HG02798 (cell line): ENCODE results near the gene PLA2G6.
"Not testable (repeated sequence)": the region's sequence is repeated elsewhere in the genome, so short reads cannot be mapped to it uniquely, and the experiment has no call there.

Experiments
- ATAC-seq: cut with Tn5 transposase; IDR thresholded peaks from one replicate; pipeline ENCODE4 v1.9.1; 2021; ENCODE audit warnings: mild to moderate bottlenecking; ENCODE audit not compliant: unreplicated experiment, poor library complexity

Gene PLA2G6

GRCh38 chr22:38088629-38089473 lies 92.8 kb downstream of the PLA2G6 start:
- ATAC-seq, result no peak

- ATAC-seq, result no peak
Measured at GRCh38 chr22:38087855-38088254, 93.8 kb downstream of the PLA2G6 start.

- no peak for ATAC-seq
Measured at GRCh38 chr22:38086942-38087341, 94.7 kb downstream of the PLA2G6 start.

GRCh38 chr22:38086001-38086845 lies 95.4 kb downstream of the PLA2G6 start:
- no peak for ATAC-seq

GRCh38 chr22:38085501-38085900 lies 96.1 kb downstream of the PLA2G6 start:
- ATAC-seq, result no peak

GRCh38 chr22:38085056-38085455 lies 96.6 kb downstream of the PLA2G6 start:
- no peak for ATAC-seq

- no peak for ATAC-seq
Measured at GRCh38 chr22:38083931-38084631, 97.5 kb downstream of the PLA2G6 start, which contains the start of gene SLC16A8. TSS of gene SLC16A8 (minus strand) at chr22:38084184. CDS start at chr22:38082873, 1,311 bp downstream.

GRCh38 chr22:38082986-38083710 lies 98.5 kb downstream of the PLA2G6 start:
- no peak for ATAC-seq

- no peak for ATAC-seq
Measured at GRCh38 chr22:38081941-38082828, 99.4 kb downstream of the PLA2G6 start.

GRCh38 chr22:38081636-38081940 lies 100.0 kb downstream of the PLA2G6 start:
- ATAC-seq, result no peak

- no peak for ATAC-seq
Measured at GRCh38 chr22:38080850-38081635, 100.6 kb downstream of the PLA2G6 start.

GRCh38 chr22:38080474-38080849 lies 101.2 kb downstream of the PLA2G6 start:
- no peak for ATAC-seq

GRCh38 chr22:38079804-38080203 lies 101.8 kb downstream of the PLA2G6 start:
- no peak for ATAC-seq

GRCh38 chr22:38079208-38079607 lies 102.4 kb downstream of the PLA2G6 start:
- ATAC-seq, result not testable (repeated sequence)

- no peak for ATAC-seq
Measured at GRCh38 chr22:38078046-38078840, 103.4 kb downstream of the PLA2G6 start.

GRCh38 chr22:38077595-38077994 lies 104.0 kb downstream of the PLA2G6 start:
- ATAC-seq, result no peak

- no peak for ATAC-seq
Measured at GRCh38 chr22:38077096-38077495, 104.5 kb downstream of the PLA2G6 start.

GRCh38 chr22:38075961-38076360 lies 105.7 kb downstream of the PLA2G6 start:
- no peak for ATAC-seq
